SK-MEL-5 (cell line): ENCODE data around the gene DCAF11. TPM values are rescaled to one million over a fixed set of nuclear protein-coding genes. Genes with fewer than 3 reads are reported as not detected.

Source experiments
- DNase-seq: peaks from one replicate; pipeline ENCODE4 v3.0.0-alpha.2; 2016; ENCODE audit warnings: low read depth, low spot score
- in situ Hi-C: cut with HindIII; loops from 2 replicates; pipeline ENCODE4 v1.10.0; 2016; ENCODE audit warnings: low sequenced_read_pairs, high pct_unique_total_duplicates, low pct_unique_long_range_greater_than_20kb
- small RNA-seq, 2 experiments: library from RNA; depleted of rRNA; stranded (forward); fragments of <200 nt; gene quantifications; one replicate each; pipeline ENCODE3, GENCODE V24; 2014
- total RNA-seq: library from RNA; depleted of rRNA; stranded (reverse); fragments of >200 nt; shearing (Covaris generic); gene quantifications from 2 replicates; pipeline ENCODE4 v1.2.3, GENCODE V29; 2014; rRNA removed

DCAF11 gene
- total RNA-seq, 1 experiment from 2014 or later, result 49.5 TPM

DNA sequence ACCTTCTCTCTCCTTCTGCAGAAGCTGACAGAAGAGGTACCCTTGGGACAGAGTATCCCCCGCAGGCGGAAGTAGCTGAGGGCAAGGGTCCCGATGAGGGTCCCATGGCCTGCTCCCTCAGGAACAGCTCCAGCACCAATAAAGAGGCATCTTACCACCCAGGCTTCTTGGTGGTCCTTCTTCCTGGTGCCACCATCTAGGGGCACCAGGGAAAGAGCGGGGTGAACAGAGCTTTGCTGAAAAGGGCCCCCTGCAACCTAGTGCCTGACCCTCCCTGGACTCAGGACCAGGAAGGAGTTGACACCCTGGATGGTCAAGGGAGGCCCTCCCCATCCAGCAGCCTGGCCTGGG, 45.9 kb downstream of the DCAF11 start:
- in situ Hi-C loops, result no loop called here
- DNase-seq, result no peak

DNA sequence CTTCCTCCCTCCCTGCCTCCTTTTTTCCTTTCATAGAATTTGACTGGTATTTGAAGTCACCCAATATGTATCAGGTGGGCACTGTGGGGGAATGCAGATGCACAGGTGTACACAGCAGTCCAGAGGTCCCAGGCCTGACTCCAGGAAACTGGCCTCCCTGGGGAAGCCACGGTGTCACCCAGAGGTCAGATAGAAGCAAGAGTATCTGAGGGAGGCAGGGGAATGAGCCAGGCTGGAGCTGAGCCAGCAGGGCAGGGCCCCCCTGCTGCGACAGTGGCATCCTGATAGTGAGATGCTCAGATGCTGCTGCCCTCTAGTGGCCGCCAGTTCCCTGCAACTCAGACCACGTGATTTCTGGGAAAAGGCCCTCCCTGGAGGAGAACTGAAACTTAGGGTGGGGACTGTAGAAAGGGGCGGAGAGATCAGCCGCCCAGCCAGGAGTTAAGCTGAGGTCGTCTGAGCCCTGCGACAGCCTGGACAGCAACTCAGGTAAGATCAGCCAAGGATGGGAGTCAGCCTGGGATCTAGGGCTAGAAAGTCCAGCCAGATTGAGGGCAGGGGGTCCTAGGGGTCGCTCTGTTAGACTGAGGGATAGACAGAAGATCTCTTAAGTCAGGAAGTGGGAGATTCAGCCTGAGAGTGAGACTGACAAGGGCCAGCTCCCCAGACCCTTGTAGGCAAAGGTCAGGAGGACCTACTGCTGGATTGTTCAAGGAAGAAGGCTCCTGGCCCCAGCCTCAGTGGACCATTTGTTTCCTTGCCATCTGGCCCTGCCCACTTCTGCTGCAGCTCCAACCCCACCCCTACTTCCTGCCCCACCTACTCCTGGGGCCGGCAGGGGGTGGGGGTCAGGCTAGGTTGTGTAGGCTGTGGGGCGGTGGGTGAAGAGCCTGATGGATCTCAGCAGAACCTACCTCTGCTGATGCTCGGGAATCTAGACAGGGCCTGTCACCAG, 46.5 kb downstream of the DCAF11 start, which contains the start of gene IRF9:
TSS of gene IRF9 (plus strand) at position 416 of the 955 bp plus-strand sequence. CDS start 880 bp downstream, outside the sequence.
- in situ Hi-C loops, result no loop called here
- DNase-seq, result peak; percentile 94

DNA sequence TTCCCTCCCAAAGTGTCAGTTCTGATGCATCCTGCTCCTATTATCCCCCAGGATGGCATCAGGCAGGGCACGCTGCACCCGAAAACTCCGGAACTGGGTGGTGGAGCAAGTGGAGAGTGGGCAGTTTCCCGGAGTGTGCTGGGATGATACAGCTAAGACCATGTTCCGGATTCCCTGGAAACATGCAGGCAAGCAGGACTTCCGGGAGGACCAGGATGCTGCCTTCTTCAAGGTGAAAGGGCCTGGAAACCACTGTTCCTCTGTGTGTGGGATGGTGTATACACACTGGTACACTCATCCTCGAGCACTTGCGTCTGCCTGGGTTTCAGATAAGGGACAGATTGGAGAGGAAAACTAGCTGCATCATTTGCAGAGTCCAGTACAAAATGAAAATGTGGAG, 47.5 kb downstream of the DCAF11 start:
- in situ Hi-C loops, result no loop called here
- no peak for DNase-seq

DNA sequence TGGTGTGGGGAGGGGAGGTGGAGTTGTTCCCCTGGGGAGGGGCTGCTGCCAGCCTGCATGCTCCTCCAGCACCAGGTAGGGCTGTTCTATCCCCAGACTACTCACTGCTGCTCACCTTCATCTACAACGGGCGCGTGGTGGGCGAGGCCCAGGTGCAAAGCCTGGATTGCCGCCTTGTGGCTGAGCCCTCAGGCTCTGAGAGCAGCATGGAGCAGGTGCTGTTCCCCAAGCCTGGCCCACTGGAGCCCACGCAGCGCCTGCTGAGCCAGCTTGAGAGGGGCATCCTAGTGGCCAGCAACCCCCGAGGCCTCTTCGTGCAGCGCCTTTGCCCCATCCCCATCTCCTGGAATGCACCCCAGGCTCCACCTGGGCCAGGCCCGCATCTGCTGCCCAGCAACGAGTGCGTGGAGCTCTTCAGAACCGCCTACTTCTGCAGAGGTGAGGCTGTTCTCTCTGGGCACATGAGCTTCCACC, 50.0 kb downstream of the DCAF11 start:
- DNase-seq, result no peak
- in situ Hi-C loops, result no loop called here

DNA sequence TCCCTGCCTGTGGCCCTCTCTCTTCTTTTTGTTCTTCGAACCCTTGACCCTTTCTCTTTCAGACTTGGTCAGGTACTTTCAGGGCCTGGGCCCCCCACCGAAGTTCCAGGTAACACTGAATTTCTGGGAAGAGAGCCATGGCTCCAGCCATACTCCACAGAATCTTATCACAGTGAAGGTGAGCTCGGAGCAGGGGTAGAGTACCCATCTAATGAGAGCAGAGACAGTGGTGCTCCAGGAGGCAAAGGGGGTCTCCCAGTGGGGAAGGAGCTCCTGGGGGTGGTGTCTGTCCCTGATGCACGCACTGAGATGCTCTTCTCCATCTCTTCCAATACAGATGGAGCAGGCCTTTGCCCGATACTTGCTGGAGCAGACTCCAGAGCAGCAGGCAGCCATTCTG, 51.2 kb downstream of the DCAF11 start:
- in situ Hi-C loops, result no loop called here
- no peak for DNase-seq

DNA sequence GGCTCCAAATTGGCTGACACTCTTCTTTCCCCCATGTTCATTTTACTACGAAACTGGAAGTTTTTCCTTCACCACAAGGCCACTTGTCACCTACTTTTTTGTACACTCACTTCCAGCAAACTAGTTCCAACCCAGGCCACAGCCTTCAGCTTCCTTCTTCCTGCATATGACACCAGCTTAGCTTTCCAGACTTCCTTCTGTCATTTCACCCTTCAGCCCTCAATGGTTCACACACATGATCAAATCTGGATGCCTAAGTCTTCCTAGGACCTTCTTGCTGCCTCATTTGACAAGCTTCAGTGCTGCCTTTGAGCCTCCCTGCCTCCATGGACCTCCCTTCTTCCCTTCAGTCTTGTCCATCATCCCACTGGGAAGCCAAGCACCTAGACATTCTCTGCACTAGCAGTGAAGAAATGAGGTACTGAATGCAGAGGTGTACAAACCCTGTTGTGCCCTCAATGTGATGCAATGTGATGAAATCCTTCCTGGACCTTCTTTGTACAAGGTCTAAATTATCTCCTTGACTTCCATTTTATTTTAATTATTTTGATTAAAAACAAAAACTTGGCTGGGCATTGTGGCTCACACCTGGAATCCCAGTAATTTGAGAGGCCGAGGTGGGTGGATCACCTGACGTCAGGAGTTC, 53.0 kb downstream of the DCAF11 start:
- in situ Hi-C loops, result no loop called here
- DNase-seq, result no peak

DNA sequence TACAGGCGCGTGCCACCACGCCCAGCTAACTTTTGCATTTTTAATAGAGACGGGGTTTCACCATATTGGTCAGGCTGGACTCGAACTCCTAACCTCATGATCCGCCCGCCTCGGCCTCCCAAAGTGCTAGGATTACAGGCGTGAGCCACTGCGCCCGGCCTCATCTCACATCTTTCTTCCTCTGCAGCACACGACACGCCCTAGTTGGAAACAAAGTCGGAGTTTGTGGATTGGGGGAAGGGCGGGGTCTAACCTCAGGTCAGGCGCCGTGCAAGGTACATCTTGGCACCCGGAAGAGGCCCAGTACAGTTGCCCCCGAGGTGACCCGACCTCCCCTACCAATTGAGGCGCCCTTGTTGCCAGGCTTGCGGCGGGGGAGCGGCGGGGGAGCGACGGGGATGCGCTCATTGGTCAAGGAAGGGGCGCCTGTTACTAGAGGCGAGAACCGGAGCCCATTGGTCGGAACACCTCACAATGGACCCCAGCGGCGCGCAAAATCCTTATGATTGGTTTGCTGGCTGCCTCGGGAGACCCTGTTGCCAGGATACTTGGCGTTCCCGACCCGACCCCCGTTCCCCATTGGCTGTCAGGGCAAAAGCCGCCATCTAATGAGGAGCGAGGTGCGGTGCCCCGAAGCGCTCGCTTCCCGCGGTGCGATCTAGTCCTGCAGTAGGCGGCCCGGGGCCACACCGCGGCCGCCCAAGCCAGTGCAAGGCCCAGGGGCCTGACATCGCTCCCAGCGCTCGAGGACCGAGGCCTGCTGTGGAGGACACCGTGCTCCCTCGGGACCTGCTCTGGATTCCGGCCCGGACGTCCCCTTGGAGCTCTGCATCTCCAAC, 57.1 kb downstream of the DCAF11 start, which contains the start of gene REC8:
TSS of gene REC8 (plus strand) at position 659 of the 839 bp plus-strand sequence. CDS start 473 bp downstream, outside the sequence.
- DNase-seq, result no peak
- in situ Hi-C loops, result no loop called here

DNA sequence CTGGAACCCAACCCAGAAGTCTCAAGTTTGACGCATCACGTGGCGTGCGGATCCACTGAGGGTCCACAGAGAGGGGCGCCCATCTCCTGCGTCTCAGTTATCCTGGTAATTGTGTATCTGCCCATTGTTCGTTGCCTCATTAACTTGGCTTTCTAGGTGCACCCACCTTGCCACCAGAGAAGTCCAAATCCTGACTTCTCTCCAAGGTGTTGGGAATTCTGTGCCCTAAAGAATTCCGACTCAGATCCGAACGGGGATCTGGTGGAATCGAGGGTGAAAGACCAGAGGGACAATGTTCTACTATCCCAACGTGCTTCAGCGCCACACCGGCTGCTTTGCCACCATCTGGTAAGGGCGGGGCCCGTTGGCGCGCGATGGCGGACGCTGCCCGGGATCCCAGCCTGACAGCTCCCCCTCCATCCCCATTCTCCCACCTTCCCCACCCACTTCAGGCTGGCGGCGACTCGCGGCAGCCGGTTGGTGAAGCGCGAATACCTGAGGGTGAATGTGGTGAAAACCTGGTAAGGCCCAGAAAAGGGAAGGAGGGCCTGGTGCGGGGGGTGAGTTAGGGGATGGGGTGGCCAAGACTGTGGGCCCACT, 57.8 kb downstream of the DCAF11 start:
- no peak for DNase-seq
- in situ Hi-C loops, result no loop called here

DNA sequence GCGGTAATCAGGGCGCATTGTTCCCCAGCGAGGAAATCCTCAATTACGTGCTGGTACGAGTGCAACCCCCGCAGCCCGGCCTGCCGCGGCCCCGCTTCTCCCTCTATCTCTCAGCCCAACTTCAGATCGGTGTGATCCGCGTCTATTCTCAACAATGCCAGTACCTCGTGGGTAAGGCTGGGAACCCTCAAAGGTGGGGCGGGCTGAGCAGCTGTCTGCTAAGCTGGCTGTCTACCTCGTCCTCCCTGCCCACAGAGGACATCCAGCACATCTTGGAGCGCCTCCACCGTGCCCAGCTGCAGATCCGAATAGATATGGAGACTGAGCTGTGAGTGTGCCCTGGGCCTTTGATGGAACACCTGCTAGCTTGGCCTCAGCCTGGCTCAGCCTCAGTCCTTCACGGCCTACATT, 58.3 kb downstream of the DCAF11 start:
- no peak for DNase-seq
- in situ Hi-C loops, result no loop called here

Small RNA genes lying within 50 kb of the gene (small RNA-seq; reads per million reads assigned to genes)
- gene IRF9, result 0 reads per million in 2 experiments
- 0.04 to 10.4 reads per million in 2 experiments for gene RNA5SP383

Other genes starting within 250 kb of the DCAF11 start
- gene DHRS4, start 161.0 kb upstream of the DCAF11 start, total RNA-seq, result 53.6 and 56.1 TPM in 2 replicates
- gene DHRS4L2, start 125.8 kb upstream of the DCAF11 start, total RNA-seq, result 28.9 and 30.6 TPM in 2 replicates
- gene CARMIL3, start 62.8 kb upstream of the DCAF11 start, total RNA-seq, result 0.29 and 0.66 TPM in 2 replicates
- gene CPNE6, start 43.2 kb upstream of the DCAF11 start, total RNA-seq, result not detected in 2 replicates
- gene PCK2, start 20.5 kb upstream of the DCAF11 start, total RNA-seq, result 23.2 and 28.6 TPM in 2 replicates
- 2.5 and 2.6 TPM in 2 replicates for gene NRL, start 172 bp downstream of the DCAF11 start, total RNA-seq
- gene FITM1, start 15.9 kb downstream of the DCAF11 start, total RNA-seq, result not detected in 2 replicates
- gene PSME1, start 21.4 kb downstream of the DCAF11 start, total RNA-seq, result 92.6 and 105 TPM in 2 replicates
- 12.3 and 13.9 TPM in 2 replicates for gene EMC9, start 26.8 kb downstream of the DCAF11 start, total RNA-seq
- gene PSME2, start 31.8 kb downstream of the DCAF11 start, total RNA-seq, result 174 and 203 TPM in 2 replicates
- gene RNF31, start 32.7 kb downstream of the DCAF11 start, total RNA-seq, result 36.3 and 47.2 TPM in 2 replicates
- gene IRF9, start 46.5 kb downstream of the DCAF11 start, total RNA-seq, result 24.2 and 34.1 TPM in 2 replicates
- 0.69 and 1.1 TPM in 2 replicates for gene REC8, start 57.3 kb downstream of the DCAF11 start, total RNA-seq
- gene IPO4, start 74.0 kb downstream of the DCAF11 start, total RNA-seq, result 52.1 and 67.3 TPM in 2 replicates
- 56.9 and 57.5 TPM in 2 replicates for gene TM9SF1, start 80.7 kb downstream of the DCAF11 start, total RNA-seq
- gene TSSK4, start 90.9 kb downstream of the DCAF11 start, total RNA-seq, result not detected in 2 replicates
- 42.2 and 44.2 TPM in 2 replicates for gene CHMP4A, start 98.7 kb downstream of the DCAF11 start, total RNA-seq
- 8.3 and 14.0 TPM in 2 replicates for gene MDP1, start 101.3 kb downstream of the DCAF11 start, total RNA-seq
- 249 and 263 TPM in 2 replicates for gene NEDD8, start 117.6 kb downstream of the DCAF11 start, total RNA-seq
- 48.3 and 56.3 TPM in 2 replicates for gene GMPR2, start 118.2 kb downstream of the DCAF11 start, total RNA-seq
- gene TINF2, start 127.8 kb downstream of the DCAF11 start, total RNA-seq, result 37.8 and 43.1 TPM in 2 replicates
- 0.08 TPM in 1 of 2 replicates, not detected in the other for gene TGM1, start 148.4 kb downstream of the DCAF11 start, total RNA-seq
- 23.9 and 25.7 TPM in 2 replicates for gene RABGGTA, start 156.8 kb downstream of the DCAF11 start, total RNA-seq
- 0.82 and 3.8 TPM in 2 replicates for gene DHRS1, start 185.0 kb downstream of the DCAF11 start, total RNA-seq
- 22.9 and 25.1 TPM in 2 replicates for gene NOP9, start 185.1 kb downstream of the DCAF11 start, total RNA-seq
- 0.35 and 0.48 TPM in 2 replicates for gene CIDEB, start 193.2 kb downstream of the DCAF11 start, total RNA-seq
- 2.3 and 3.2 TPM in 2 replicates for gene LTB4R2, start 195.4 kb downstream of the DCAF11 start, total RNA-seq
- gene LTB4R, start 196.7 kb downstream of the DCAF11 start, total RNA-seq, result 0.98 and 1.7 TPM in 2 replicates
- gene ADCY4, start 220.3 kb downstream of the DCAF11 start, total RNA-seq, result not detected in 2 replicates
- not detected in 2 replicates for gene RIPK3, start 225.2 kb downstream of the DCAF11 start, total RNA-seq